Fibroblast of lung (primary cell): ENCODE data around the gene TAP1. TPM values are rescaled to one million over a fixed set of nuclear protein-coding genes. Genes with fewer than 3 reads are reported as not detected.

Experiments used
- DNase-seq, 2 donors: peaks; one replicate each; pipeline versions ENCODE4 v3.0.0 to v3.0.0-alpha.2; 2010; ENCODE audit warnings: low read depth in 2 of 2
- H2AFZ ChIP-seq: 2 replicates; pipeline ENCODE4 v1.5.1; 2012; ENCODE audit warnings: low read length, control low read depth, inconsistent platforms
- H3K27ac ChIP-seq: 2 replicates; pipeline ENCODE4 v1.5.1; 2011; ENCODE audit warnings: low read length, control low read depth; ENCODE audit not compliant: insufficient read depth
- H3K27me3 ChIP-seq: 2 replicates; pipeline ENCODE4 v1.5.1; 2011; ENCODE audit warnings: mild to moderate bottlenecking, low read length; ENCODE audit not compliant: control insufficient read depth, insufficient read depth
- H3K36me3 ChIP-seq: 2 replicates; pipeline ENCODE4 v1.5.1; 2011; ENCODE audit warnings: low read length; ENCODE audit not compliant: control insufficient read depth, insufficient read depth
- H3K4me1 ChIP-seq: 2 replicates; pipeline ENCODE4 v1.5.1; 2011; ENCODE audit warnings: low read length; ENCODE audit not compliant: control insufficient read depth, insufficient read depth; ENCODE audit errors: extremely low read depth
- H3K4me2 ChIP-seq: 2 replicates; pipeline ENCODE4 v1.5.1; 2011; ENCODE audit warnings: low read length, control low read depth; ENCODE audit not compliant: insufficient read depth; ENCODE audit errors: extremely low read depth
- H3K4me3 ChIP-seq, 4 experiments: fragments of 200-600 bp in 1 of 4; sonication (generic) in 1 of 4; replicated peaks in 1 of 4; 2 replicates each; pipeline ENCODE4 v1.5.1; 2011 to 2016; ENCODE audit warnings: low read length in 4 of 4, low read depth in 3 of 4, mild to moderate bottlenecking in 3 of 4, control low read depth in 2 of 4, inconsistent platforms in 1 of 4, mixed read lengths in 1 of 4; ENCODE audit not compliant: insufficient read depth in 1 of 4; ENCODE audit errors: control extremely low read depth in 1 of 4
- H3K79me2 ChIP-seq: 2 replicates; pipeline ENCODE4 v1.5.1; 2012; ENCODE audit warnings: mild to moderate bottlenecking, low read length, inconsistent platforms; ENCODE audit not compliant: control insufficient read depth, insufficient read depth
- H3K9ac ChIP-seq: 2 replicates; pipeline ENCODE4 v1.5.1; 2011; ENCODE audit warnings: mild to moderate bottlenecking, low read length, control low read depth; ENCODE audit not compliant: insufficient read depth
- H3K9me3 ChIP-seq: 2 replicates; pipeline ENCODE4 v1.5.1; 2012; ENCODE audit warnings: low read depth, low read length; ENCODE audit not compliant: control insufficient read depth, insufficient read depth
- H4K20me1 ChIP-seq: 2 replicates; pipeline ENCODE4 v1.5.1; 2011; ENCODE audit warnings: low read length; ENCODE audit not compliant: control insufficient read depth, insufficient read depth; ENCODE audit errors: extremely low read depth
- EZH2 ChIP-seq: IDR thresholded peaks from 2 replicates; pipeline ENCODE4 v1.5.1; 2012; ENCODE audit warnings: low read length, control low read depth, mild to moderate bottlenecking; ENCODE audit errors: missing control alignments
- polyA plus RNA-seq, 2 donors: library from polyadenylated mRNA; depleted of rRNA in 1 of 2; stranded (reverse) in 1 of 2; unstranded in 1 of 2; fragments of >200 nt; gene quantifications; 2 replicates each; pipeline ENCODE4 v1.2.1, GENCODE V29; 2011 to 2012; ENCODE audit warnings: missing spikeins in 1 of 2
- total RNA-seq: library from RNA; depleted of rRNA; stranded (reverse); fragments of >200 nt; gene quantifications from 2 replicates; pipeline ENCODE4 v1.2.1, GENCODE V29; 2014
- TF ChIP-seq, protein P1 (sequence below), 2 donors: IDR thresholded peaks in 1 of 2; conservative IDR thresholded peaks in 1 of 2; 1 replicate in 1 of 2; 2 replicates in 1 of 2; pipeline ENCODE4 v1.5.1; 2011 to 2012; ENCODE audit warnings: low read length in 2 of 2, control low read depth in 1 of 2, inconsistent platforms in 1 of 2, low read depth in 1 of 2, mild to moderate bottlenecking in 1 of 2

Gene TAP1
- total and polyA plus RNA-seq, 2 donors (not counting 1 experiment from before 2014, with no cell fraction given) = 31.4 to 107 TPM

DNA sequence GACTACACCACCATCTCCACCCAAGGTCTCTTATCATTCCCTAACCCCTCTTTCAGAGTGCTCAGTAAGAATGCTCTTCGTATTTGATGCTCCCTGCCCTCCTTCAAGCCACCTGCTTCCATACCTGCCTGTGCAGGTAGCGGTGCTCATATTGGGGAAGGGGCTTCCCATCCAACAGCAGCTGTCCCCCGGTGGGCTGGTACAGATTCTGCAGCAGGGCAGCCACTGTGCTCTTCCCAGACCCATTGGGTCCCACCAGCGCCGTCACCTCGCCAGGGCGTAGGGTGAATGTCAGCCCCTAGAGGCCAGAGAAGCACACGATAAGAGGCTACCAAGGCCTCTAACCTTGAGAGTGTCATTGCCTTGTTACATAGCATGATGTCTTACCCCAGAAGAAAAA, 5.7 kb downstream of the TAP1 start:
- no peak overlapping the region for H3K9ac ChIP-seq
- peaks cover 15% of the 10 kb centered on the region for H3K79me2 ChIP-seq
- H3K4me3 ChIP-seq = no peak overlapping the region
- H3K27ac ChIP-seq = no peak overlapping the region
- H2AFZ ChIP-seq = no peak overlapping the region
- no peak for TF ChIP-seq EZH2
- TF ChIP-seq, protein P1, sequence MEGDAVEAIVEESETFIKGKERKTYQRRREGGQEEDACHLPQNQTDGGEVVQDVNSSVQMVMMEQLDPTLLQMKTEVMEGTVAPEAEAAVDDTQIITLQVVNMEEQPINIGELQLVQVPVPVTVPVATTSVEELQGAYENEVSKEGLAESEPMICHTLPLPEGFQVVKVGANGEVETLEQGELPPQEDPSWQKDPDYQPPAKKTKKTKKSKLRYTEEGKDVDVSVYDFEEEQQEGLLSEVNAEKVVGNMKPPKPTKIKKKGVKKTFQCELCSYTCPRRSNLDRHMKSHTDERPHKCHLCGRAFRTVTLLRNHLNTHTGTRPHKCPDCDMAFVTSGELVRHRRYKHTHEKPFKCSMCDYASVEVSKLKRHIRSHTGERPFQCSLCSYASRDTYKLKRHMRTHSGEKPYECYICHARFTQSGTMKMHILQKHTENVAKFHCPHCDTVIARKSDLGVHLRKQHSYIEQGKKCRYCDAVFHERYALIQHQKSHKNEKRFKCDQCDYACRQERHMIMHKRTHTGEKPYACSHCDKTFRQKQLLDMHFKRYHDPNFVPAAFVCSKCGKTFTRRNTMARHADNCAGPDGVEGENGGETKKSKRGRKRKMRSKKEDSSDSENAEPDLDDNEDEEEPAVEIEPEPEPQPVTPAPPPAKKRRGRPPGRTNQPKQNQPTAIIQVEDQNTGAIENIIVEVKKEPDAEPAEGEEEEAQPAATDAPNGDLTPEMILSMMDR (conservative IDR thresholded peaks at IDR 0.05 in 1 of 2, IDR thresholded peaks at IDR 0.05 in 1 of 2; ENCODE audit: low read depth in 1 of 2, low read length in 2 of 2) = no peak
- H3K4me2 ChIP-seq = no peak overlapping the region
- peaks cover 9% of the 10 kb centered on the region for H3K4me1 ChIP-seq
- no peaks in the 10 kb centered on the region for H4K20me1 ChIP-seq
- no peaks in the 10 kb centered on the region for H3K27me3 ChIP-seq
- no peak for DNase-seq
- H3K36me3 ChIP-seq = peaks cover 19% of the 10 kb centered on the region
- no peaks in the 10 kb centered on the region for H3K9me3 ChIP-seq

DNA sequence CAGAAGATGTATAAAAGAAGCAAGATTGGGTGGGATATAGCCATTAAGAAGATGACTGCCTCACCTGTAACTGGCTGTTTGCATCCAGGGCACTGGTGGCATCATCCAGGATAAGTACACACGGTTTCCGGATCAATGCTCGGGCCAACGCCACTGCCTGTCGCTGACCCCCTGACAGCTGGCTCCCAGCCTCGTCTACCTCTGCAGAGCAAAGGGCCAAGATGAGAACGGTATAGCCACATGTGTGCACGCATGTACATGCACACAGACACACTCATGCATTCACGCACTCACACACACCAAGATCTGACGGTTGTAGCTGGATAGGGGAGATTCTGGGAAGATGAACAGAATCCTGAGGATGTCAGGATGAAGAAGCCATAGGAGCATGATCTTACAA, 6.5 kb downstream of the TAP1 start:
- no peak for DNase-seq
- H3K9me3 ChIP-seq = no peaks in the 10 kb centered on the region
- peaks cover 10% of the 10 kb centered on the region for H3K79me2 ChIP-seq
- no peak overlapping the region for H3K4me3 ChIP-seq
- H3K4me2 ChIP-seq = no peak overlapping the region
- H2AFZ ChIP-seq = no peak overlapping the region
- no peak overlapping the region for H3K9ac ChIP-seq
- no peak for TF ChIP-seq EZH2
- TF ChIP-seq, protein P1 (conservative IDR thresholded peaks at IDR 0.05 in 1 of 2, IDR thresholded peaks at IDR 0.05 in 1 of 2; ENCODE audit: low read depth in 1 of 2, low read length in 2 of 2) = no peak
- H3K4me1 ChIP-seq = peaks cover 6% of the 10 kb centered on the region
- no peak overlapping the region for H3K27ac ChIP-seq
- no peaks in the 10 kb centered on the region for H3K27me3 ChIP-seq
- peaks cover 19% of the 10 kb centered on the region for H3K36me3 ChIP-seq
- H4K20me1 ChIP-seq = no peaks in the 10 kb centered on the region

DNA sequence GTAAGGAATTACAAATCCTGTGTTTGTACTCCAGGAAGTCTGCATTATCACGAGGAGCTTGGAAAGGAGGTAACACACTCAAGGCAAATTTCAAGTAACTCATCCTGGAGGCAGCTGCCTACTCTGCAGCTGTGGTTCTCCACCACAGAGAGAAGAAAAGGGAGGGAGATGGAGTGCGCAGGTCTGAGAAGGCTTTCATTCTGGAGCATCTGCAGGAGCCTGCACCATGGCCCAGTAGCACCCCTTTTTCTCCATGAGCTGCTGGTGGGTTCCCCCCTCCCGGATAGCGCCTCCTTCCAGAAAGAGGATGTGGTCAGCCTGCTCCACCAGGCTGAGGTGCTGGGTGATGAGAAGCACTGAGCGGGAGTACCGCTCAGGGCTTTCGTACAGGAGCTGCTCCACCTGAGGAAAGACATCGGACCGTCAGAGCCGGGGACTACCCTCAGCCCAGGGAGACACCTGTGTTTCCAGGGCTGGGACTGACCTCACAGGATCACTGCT, 8.1 kb downstream of the TAP1 start:
- peaks cover 3% of the 10 kb centered on the region for H3K79me2 ChIP-seq
- peaks cover 18% of the 10 kb centered on the region for H3K36me3 ChIP-seq
- H3K4me3 ChIP-seq = no peak overlapping the region
- H3K4me1 ChIP-seq = peaks cover 3% of the 10 kb centered on the region
- no peak overlapping the region for H2AFZ ChIP-seq
- no peak for DNase-seq
- no peak overlapping the region for H3K27ac ChIP-seq
- no peaks in the 10 kb centered on the region for H3K27me3 ChIP-seq
- no peak overlapping the region for H3K4me2 ChIP-seq
- TF ChIP-seq, protein P1 (conservative IDR thresholded peaks at IDR 0.05 in 1 of 2, IDR thresholded peaks at IDR 0.05 in 1 of 2; ENCODE audit: low read depth in 1 of 2, low read length in 2 of 2) = no peak
- TF ChIP-seq EZH2 = no peak
- H3K9ac ChIP-seq = no peak overlapping the region
- no peaks in the 10 kb centered on the region for H3K9me3 ChIP-seq
- no peaks in the 10 kb centered on the region for H4K20me1 ChIP-seq
